Choroid plexus epithelial cell (primary cell): ENCODE data around the gene PSG5.
"Not testable (repeated sequence)": the region's sequence is repeated elsewhere in the genome, so short reads cannot be mapped to it uniquely, and the experiment has no call there.

Source experiments
- DNase-seq: peaks from one replicate; pipeline ENCODE4 v3.0.0-alpha.2; 2010; ENCODE audit warnings: low read depth
- H3K4me3 ChIP-seq: 2 replicates; pipeline ENCODE4 v1.5.1; 2011; ENCODE audit warnings: low read depth, mild to moderate bottlenecking, control low read depth, low read length, moderate library complexity
- TF ChIP-seq, protein P1 (sequence below): conservative IDR thresholded peaks from 2 replicates; pipeline ENCODE4 v1.5.1; 2011; ENCODE audit warnings: low read depth, mild to moderate bottlenecking, control low read depth, inconsistent platforms, low read length, moderate library complexity

PSG5 gene

DNA sequence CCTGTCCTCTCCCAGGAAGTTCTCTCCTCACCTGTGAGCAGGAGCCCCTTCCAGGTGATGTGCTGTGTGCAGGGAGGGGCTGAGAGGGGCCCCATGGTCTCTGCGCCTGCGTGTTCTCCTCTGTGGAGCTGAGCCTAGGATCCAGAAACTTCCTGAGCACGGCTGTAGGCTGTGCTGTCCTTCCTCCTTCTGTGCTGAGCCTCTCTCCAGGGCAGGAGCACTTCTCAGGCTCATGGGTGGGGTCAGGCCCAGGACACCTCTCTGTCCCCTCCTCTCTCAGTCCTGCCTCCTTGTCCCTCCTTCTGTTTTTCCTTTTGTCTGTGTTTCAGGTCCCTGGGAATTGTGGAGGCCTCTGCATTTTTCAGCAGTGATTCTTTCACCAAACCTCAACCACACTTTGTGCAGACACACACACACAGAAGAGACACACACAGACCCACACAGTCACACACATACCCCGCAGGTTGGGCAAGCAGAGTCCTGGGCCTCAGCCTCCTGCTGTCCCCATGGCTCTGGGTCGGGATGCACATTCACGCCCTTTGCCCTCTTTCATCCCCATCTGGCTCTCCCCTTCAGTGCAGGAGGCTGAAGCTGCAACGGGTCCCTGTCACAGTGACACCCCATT is at the start of gene PSG5:
PSG5 (minus strand) TSS at position 226 of the 625 bp plus-strand sequence; CDS start at position 95, 131 bp downstream.
- not testable (repeated sequence) for DNase-seq, H3K4me3 ChIP-seq

DNA sequence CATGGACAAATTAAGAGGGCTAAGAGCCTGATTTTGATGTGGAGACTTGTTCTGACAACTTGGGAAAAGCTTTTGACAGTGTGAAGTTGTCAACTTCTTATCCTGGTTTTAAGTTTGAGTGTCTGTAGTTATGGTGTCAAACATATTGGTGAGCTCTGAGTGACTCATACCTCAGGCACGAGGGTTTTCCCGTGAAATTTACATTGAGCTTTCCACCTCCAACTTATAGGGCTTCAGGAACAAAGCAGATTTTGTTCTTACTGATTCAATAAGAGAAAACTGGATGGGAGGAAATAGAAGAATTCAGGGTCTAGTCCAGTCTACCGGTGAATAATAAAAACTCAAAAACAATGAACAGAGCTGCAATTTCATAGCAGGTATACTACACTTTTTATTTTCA is 49.4 kb upstream of the PSG5 start:
- peak; percentile 1 for DNase-seq
- H3K4me3 ChIP-seq: not testable (repeated sequence)

DNA sequence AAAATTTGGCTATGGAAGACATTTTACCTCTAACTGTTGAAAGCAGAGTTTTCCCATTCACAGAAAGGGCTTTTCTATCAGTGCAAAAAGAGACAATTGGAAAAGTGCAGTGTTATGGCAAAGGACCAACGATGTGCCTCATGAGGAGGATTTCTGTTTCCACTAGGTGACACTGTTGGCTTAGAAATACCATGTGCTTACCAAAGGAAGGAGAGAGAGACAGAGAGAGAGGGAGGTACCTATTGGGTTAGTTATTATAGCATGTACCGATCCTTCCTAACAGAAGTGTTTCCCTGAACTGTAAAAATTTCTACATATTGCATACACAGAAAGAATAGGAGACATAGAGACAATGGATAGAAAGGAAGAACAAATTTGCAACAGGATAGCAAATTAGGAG is 43.0 kb upstream of the PSG5 start:
- TF ChIP-seq, protein P1, sequence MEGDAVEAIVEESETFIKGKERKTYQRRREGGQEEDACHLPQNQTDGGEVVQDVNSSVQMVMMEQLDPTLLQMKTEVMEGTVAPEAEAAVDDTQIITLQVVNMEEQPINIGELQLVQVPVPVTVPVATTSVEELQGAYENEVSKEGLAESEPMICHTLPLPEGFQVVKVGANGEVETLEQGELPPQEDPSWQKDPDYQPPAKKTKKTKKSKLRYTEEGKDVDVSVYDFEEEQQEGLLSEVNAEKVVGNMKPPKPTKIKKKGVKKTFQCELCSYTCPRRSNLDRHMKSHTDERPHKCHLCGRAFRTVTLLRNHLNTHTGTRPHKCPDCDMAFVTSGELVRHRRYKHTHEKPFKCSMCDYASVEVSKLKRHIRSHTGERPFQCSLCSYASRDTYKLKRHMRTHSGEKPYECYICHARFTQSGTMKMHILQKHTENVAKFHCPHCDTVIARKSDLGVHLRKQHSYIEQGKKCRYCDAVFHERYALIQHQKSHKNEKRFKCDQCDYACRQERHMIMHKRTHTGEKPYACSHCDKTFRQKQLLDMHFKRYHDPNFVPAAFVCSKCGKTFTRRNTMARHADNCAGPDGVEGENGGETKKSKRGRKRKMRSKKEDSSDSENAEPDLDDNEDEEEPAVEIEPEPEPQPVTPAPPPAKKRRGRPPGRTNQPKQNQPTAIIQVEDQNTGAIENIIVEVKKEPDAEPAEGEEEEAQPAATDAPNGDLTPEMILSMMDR: no peak
- H3K4me3 ChIP-seq: no peak overlapping the region
- no peak for DNase-seq

DNA sequence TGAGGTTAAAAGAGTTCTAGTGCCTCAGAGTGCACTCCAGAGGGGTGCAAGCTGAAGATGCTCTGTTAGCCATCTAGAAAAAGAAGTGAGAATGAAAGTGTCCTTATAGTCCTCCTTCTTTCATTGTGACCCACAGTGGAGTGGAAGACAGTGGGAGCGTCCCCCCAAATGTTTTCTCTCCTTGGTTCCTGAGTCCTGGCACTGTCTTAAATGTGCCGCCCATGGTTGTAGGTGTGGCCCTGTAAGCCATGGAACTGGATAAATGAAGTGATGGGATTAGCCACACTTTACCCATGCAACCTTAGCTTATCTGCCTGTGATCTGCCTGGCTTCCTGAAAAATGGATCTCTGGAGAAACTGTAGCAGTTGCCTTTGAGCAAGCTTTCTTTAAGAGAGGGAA is 42.4 kb upstream of the PSG5 start:
- not testable (repeated sequence) for H3K4me3 ChIP-seq, DNase-seq

DNA sequence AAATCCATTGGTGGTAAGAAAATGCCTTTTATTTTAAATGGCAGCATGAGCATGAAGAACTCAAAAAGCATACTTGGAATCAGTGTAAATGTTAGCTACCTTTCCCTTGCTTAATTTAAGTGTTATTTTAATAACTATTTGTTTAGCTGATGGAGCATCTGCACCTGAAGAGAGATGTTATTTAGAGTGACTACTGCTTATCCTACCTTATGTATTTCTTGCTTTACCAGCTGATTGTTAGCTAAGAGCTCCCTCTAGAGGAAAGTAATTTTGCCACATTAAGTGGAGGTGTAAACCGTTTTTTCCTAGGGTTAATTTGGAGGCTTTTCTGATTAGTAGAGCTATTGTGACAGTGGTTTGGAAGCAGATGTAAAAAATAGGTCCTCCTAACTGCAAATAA is 40.6 kb upstream of the PSG5 start:
- not testable (repeated sequence) for DNase-seq, H3K4me3 ChIP-seq

DNA sequence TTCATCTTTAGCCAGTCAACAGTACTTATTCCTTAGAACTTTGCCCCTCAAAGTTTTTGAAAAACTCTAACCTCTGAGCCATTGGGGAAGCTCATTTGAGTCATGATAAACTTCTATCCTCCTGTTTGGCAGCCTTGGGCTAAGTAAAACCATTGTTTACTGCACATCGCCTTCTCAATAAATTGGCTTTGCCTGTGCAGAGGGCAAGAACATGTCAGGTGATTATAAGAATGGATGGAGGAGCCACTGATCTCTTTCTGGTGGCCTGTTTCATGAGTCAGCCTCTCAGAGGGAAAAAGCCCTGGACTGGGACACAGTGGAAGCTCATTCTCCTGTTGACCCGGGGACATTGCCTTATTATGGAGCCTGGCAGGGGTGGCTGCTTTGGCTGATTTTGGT is 38.5 kb upstream of the PSG5 start:
- TF ChIP-seq, protein P1: no peak
- no peak overlapping the region for H3K4me3 ChIP-seq
- no peak for DNase-seq

DNA sequence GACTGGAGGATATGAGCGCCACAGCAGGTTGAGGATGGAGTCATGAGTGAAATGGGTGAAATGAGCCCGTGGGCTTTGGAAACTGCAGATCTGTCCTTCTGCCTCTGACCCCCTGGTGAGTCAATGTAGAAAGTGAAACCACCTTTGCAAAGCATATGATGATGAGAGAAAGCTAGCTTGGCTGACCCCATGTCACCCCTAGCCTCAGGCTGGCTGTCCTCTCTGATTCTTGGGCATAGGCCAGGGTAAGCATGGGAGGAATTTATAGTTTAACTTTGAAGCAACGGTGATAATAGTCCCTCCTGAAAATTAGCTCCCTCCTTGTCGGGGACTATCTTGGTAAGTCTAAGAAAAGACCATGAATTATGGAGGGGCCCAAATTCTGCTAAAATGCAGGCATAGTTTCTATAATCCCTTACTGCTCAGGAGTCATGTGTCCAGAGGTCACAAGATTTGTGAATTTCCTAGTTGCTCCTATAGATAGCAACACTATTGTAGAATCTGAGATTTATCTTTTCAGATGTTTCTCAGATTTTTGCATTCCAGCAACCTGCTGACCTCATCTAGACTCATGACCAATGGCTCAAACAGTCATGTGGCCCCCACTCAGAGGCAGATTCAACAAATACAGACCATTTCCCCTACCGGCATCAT is 38.0 kb upstream of the PSG5 start:
- DNase-seq: peak; percentile 36
- H3K4me3 ChIP-seq: not testable (repeated sequence)

DNA sequence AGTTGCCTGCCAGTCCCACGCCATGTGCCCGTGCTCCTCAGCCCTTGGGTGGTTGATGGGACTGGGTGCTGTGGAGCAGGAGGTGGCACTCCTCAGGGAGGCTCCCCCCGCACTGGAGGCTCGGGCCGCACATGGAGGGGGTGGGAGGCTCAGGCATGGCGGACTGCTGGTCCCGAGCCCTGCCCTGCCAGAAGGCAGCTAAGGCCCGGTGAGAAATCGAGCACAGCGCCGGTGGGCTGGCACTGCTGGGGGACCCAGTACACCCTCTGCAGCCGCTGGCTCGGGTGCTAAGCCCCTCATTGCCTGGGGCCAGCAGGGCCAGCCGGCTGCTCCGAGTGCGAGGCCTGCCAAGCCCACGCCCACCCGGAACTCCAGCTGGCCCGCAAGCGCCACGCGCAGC is 35.6 kb upstream of the PSG5 start:
- H3K4me3 ChIP-seq, DNase-seq: not testable (repeated sequence)

DNA sequence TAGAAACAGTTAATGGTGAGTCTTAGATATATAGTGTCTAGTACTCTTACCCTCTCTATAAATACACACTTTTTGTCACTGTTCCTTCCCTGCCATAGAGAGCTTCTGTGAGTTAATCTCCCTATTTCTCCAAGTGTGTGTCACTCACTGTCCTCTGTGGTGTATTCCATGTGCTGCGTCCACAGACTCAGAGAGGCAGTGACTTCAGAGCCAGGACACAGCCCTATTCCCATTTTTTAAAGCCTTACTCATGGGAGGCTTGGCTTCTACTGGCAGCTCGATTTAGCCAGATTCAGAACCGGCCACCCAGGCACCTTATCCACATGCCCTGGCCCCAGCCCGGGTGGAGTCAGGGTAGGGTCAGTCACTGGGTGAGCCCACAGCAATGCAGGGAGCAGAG is 32.8 kb upstream of the PSG5 start:
- DNase-seq, H3K4me3 ChIP-seq: not testable (repeated sequence)

DNA sequence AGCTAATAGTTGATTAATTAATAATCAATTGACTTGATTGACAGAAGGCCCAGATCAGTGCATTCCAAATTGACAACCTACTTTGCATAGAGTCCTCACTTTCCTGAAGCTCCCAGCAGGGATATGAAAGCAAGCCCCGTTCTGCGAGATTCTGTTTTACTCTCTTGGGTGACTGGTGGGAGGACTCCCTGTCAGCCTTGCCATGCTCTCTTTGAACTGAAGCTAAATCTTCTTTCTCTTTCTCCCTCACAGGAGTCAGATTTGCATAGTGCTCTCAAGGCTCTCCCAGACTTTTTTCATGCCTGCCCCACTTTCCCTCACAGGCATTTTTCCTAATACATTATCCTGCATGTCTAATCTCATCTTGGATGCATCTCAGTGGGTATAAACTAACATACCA is 29.5 kb upstream of the PSG5 start:
- not testable (repeated sequence) for H3K4me3 ChIP-seq, DNase-seq

DNA sequence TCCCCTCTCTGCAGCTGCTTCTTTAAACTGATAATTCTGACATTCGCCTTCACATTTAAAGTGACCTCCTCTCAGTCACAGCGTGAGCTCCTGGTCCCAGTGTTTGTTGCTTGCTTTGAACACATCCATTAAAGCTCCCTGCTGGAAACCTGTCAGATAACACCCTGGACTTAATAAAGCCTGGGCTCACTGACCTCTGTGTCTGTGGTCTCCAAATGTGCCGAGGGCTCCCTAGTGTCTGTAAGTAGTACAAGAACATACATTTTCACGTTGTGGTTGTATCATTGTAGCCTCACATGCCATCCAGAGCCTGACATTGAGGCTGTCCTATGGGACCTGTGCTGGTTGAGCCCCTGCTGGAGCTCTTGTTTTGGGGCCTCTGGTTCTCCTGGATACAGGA is 21.7 kb upstream of the PSG5 start:
- no peak for DNase-seq
- TF ChIP-seq, protein P1: no peak
- H3K4me3 ChIP-seq: no peak overlapping the region
